H1 (cell line): Measurements from ENCODE around the gene CCNL2. TPM values are rescaled to one million over a fixed set of nuclear protein-coding genes. Genes with fewer than 3 reads are reported as not detected.

Experiments used
- CTCF ChIA-PET: fragments of 300-600 bp; sonication (Branson Sonifier 250); formaldehyde crosslinking; loops from one replicate; lab custom pipeline; 2021; ENCODE audit not compliant: partially characterized antibody; lab: Charles Lee
- POLR2A ChIA-PET: fragments of 300-600 bp; sonication (Branson Sonifier 250); formaldehyde crosslinking; loops from one replicate; lab custom pipeline; 2021; ENCODE audit warnings: inconsistent platforms; ENCODE audit not compliant: partially characterized antibody; lab: Charles Lee
- DNase-seq, 2 experiments: peaks; one replicate each; pipeline versions ENCODE4 v3.0.0 to v3.0.0-alpha.2; 2010 to 2022; ENCODE audit warnings: low spot score in 2 of 2, low read depth in 1 of 2, mixed read lengths in 1 of 2
- FAIRE-seq: peaks from 2 replicates; lab custom pipeline; 2011; peaks lifted over from hg19 to GRCh38; lab: Jason Lieb, UNC
- H2AFZ ChIP-seq: 2 replicates; pipeline ENCODE4 v1.8.1; 2012; ENCODE audit warnings: low read length, inconsistent platforms
- H2AK5ac ChIP-seq: 2 replicates; pipeline ENCODE4 v1.6.1; 2013; ENCODE audit warnings: low read depth, low read length
- H2BK120ac ChIP-seq: replicated peaks from 2 replicates; pipeline ENCODE3; 2013; ENCODE audit warnings: low read depth, low read length, inconsistent platforms
- H2BK12ac ChIP-seq: 2 replicates; pipeline ENCODE4 v1.6.1; 2013; ENCODE audit warnings: low read depth, low read length
- H2BK15ac ChIP-seq: 2 replicates; pipeline ENCODE4 v1.6.1; 2013; ENCODE audit warnings: low read length
- H2BK20ac ChIP-seq: 2 replicates; pipeline ENCODE4 v1.6.1; 2013; ENCODE audit warnings: low read length
- H2BK5ac ChIP-seq: 2 replicates; pipeline ENCODE4 v1.6.1; 2013; ENCODE audit warnings: low read depth, low read length
- H3K14ac ChIP-seq: 2 replicates; pipeline ENCODE4 v1.6.1; 2013; ENCODE audit warnings: inconsistent platforms; ENCODE audit not compliant: insufficient read length
- H3K18ac ChIP-seq: 2 replicates; pipeline ENCODE4 v1.6.1; 2013; ENCODE audit warnings: low read length; ENCODE audit errors: extremely low read depth
- H3K23ac ChIP-seq: 2 replicates; pipeline ENCODE4 v1.6.1; 2013; ENCODE audit warnings: inconsistent platforms; ENCODE audit not compliant: insufficient read length
- H3K23me2 ChIP-seq: 2 replicates; pipeline ENCODE4 v1.6.1; 2013; ENCODE audit warnings: low read depth, low read length
- H3K27ac ChIP-seq: 2 replicates; pipeline ENCODE4 v1.6.1; 2011; ENCODE audit warnings: low read depth, low read length, inconsistent platforms
- H3K27me3 ChIP-seq, 4 experiments: replicated peaks in 1 of 4; 1 replicate in 1 of 4; 2 replicates in 3 of 4; pipeline versions ENCODE4 v1.6.1 to v1.8.1; 2011 to 2013; ENCODE audit warnings: low read length in 3 of 4, mild to moderate bottlenecking in 3 of 4, inconsistent platforms in 2 of 4, mixed read lengths in 2 of 4, moderate library complexity in 1 of 4; ENCODE audit not compliant: control insufficient read depth in 3 of 4, insufficient read depth in 3 of 4; ENCODE audit errors: extremely low read depth in 1 of 4
- H3K36me3 ChIP-seq, 4 experiments: 2 replicates each; pipeline versions ENCODE4 v1.6.1 to v1.8.1; 2011 to 2013; ENCODE audit warnings: mild to moderate bottlenecking in 4 of 4, low read length in 3 of 4, moderate library complexity in 2 of 4, control low read depth in 1 of 4, inconsistent platforms in 1 of 4; ENCODE audit not compliant: insufficient read depth in 4 of 4, control insufficient read depth in 2 of 4
- H3K4ac ChIP-seq: replicated peaks from 2 replicates; pipeline ENCODE3; 2013; ENCODE audit warnings: low read length, low read depth, mixed read lengths, inconsistent platforms; ENCODE audit not compliant: insufficient read length
- H3K4me1 ChIP-seq, 4 experiments: replicated peaks in 1 of 4; 1 replicate in 1 of 4; 2 replicates in 3 of 4; pipeline versions ENCODE4 v1.6.1 to v1.8.1; 2011 to 2013; ENCODE audit warnings: low read length in 3 of 4, inconsistent platforms in 2 of 4, mixed read lengths in 1 of 4; ENCODE audit not compliant: insufficient read depth in 4 of 4, control insufficient read depth in 3 of 4
- H3K4me2 ChIP-seq, 2 experiments: 2 replicates each; pipeline versions ENCODE4 v1.6.1 to v1.8.1; 2011 to 2013; ENCODE audit warnings: low read depth in 2 of 2, low read length in 2 of 2, control low read depth in 1 of 2, inconsistent platforms in 1 of 2, mild to moderate bottlenecking in 1 of 2; ENCODE audit not compliant: insufficient read depth in 1 of 2
- H3K4me3 ChIP-seq, 4 experiments: fragments of 200-600, 300-600 bp in 1 of 4; sonication (generic), shearing (Covaris generic), sonication (Bioruptor Twin) in 1 of 4; 2 replicates each; pipeline versions ENCODE4 v1.5.1 to v1.8.1; 2011 to 2016; ENCODE audit warnings: low read length in 4 of 4, low read depth in 3 of 4, control low read depth in 2 of 4, inconsistent platforms in 2 of 4, mild to moderate bottlenecking in 2 of 4, mixed read lengths in 1 of 4, moderate library complexity in 1 of 4; ENCODE audit not compliant: insufficient read depth in 2 of 4; ENCODE audit errors: extremely low read depth in 1 of 4
- H3K56ac ChIP-seq: replicated peaks from 2 replicates; pipeline ENCODE3; 2013; ENCODE audit warnings: low read depth, mild to moderate bottlenecking, mixed read lengths, low read length, inconsistent platforms; ENCODE audit not compliant: insufficient read length
- H3K79me1 ChIP-seq: 2 replicates; pipeline ENCODE4 v1.6.1; 2013; ENCODE audit warnings: low read depth, low read length, control low read depth
- H3K79me2 ChIP-seq, 2 experiments: 2 replicates each; pipeline versions ENCODE4 v1.6.1 to v1.8.1; 2012 to 2013; ENCODE audit warnings: low read length in 2 of 2, mild to moderate bottlenecking in 2 of 2, inconsistent platforms in 1 of 2; ENCODE audit not compliant: insufficient read depth in 2 of 2, control insufficient read depth in 1 of 2
- H3K9ac ChIP-seq, 4 experiments: replicated peaks in 1 of 4; 1 replicate in 1 of 4; 2 replicates in 3 of 4; pipeline versions ENCODE4 v1.6.1 to v1.8.1; 2011 to 2013; ENCODE audit warnings: low read depth in 3 of 4, low read length in 3 of 4, control low read depth in 2 of 4, mild to moderate bottlenecking in 2 of 4, moderate library complexity in 2 of 4, inconsistent platforms in 1 of 4; ENCODE audit errors: extremely low read depth in 1 of 4
- H3K9me3 ChIP-seq, 2 experiments: 2 replicates each; pipeline versions ENCODE4 v1.6.1 to v1.8.1; 2012 to 2013; ENCODE audit warnings: mild to moderate bottlenecking in 2 of 2, moderate library complexity in 2 of 2, control low read depth in 1 of 2, inconsistent platforms in 1 of 2, low read depth in 1 of 2, low read length in 1 of 2, mixed read lengths in 1 of 2; ENCODE audit not compliant: insufficient read depth in 2 of 2
- H4K20me1 ChIP-seq, 2 experiments: replicated peaks in 1 of 2; 2 replicates each; pipeline versions ENCODE3 to v1.8.1; 2011 to 2013; ENCODE audit warnings: inconsistent platforms in 2 of 2, low read length in 2 of 2, mild to moderate bottlenecking in 1 of 2; ENCODE audit not compliant: insufficient read depth in 2 of 2, control insufficient read depth in 1 of 2
- H4K5ac ChIP-seq: 2 replicates; pipeline ENCODE4 v1.6.1; 2013; ENCODE audit warnings: low read length, low read depth, mixed read lengths, inconsistent platforms; ENCODE audit not compliant: insufficient read length
- H4K8ac ChIP-seq: 2 replicates; pipeline ENCODE4 v1.8.0; 2013; ENCODE audit warnings: mild to moderate bottlenecking, moderate library complexity, low read length, inconsistent platforms; ENCODE audit not compliant: insufficient read depth; ENCODE audit errors: extremely low read depth
- H4K91ac ChIP-seq: replicated peaks from 2 replicates; pipeline ENCODE3; 2013; ENCODE audit warnings: low read length, mixed read lengths, inconsistent platforms; ENCODE audit not compliant: insufficient read length
- CBX8 ChIP-seq: fragments of 300-800, 300-1000 bp; sonication (generic); IDR thresholded peaks from 2 replicates; pipeline ENCODE4 v1.7.1; 2016; ENCODE audit warnings: low read depth, low read length, borderline replicate concordance
- CHD1 ChIP-seq: IDR thresholded peaks from 2 replicates; pipeline ENCODE4 v1.6.1; 2012; ENCODE audit warnings: low read depth, low read length, improper control_type of control experiment
- EZH2 ChIP-seq: fragments of 200-600 bp; sonication (generic); IDR thresholded peaks from 2 replicates; pipeline ENCODE4 v1.7.1; 2012; ENCODE audit warnings: low read depth, mild to moderate bottlenecking, moderate library complexity, low read length, inconsistent platforms; ENCODE audit not compliant: severe bottlenecking
- KDM1A ChIP-seq: fragments of 200-600, 300-600 bp; sonication (generic); IDR thresholded peaks from 2 replicates; pipeline ENCODE4 v1.7.1; 2016; ENCODE audit warnings: mild to moderate bottlenecking, low read length, borderline replicate concordance
- KDM4A ChIP-seq: IDR thresholded peaks from one replicate; pipeline ENCODE4 v1.7.1; 2012; ENCODE audit warnings: low read depth, mild to moderate bottlenecking, moderate library complexity, low read length, inconsistent platforms; ENCODE audit not compliant: severe bottlenecking
- NANOG ChIP-seq: IDR thresholded peaks from 2 replicates; pipeline ENCODE4 v1.6.1; 2011; ENCODE audit warnings: low read length, low read depth, mild to moderate bottlenecking, inconsistent platforms; ENCODE audit not compliant: insufficient read depth, poor library complexity, severe bottlenecking
- POLR2A ChIP-seq, 2 experiments: IDR thresholded peaks; 1 replicate in 1 of 2; 2 replicates in 1 of 2; pipeline ENCODE4 v1.6.1; 2011; ENCODE audit warnings: low read depth in 2 of 2, low read length in 2 of 2, mild to moderate bottlenecking in 2 of 2; ENCODE audit errors: control extremely low read depth in 1 of 2
- SAP30 ChIP-seq: fragments of 300-600 bp; sonication (generic); IDR thresholded peaks from 2 replicates; pipeline ENCODE4 v1.7.1; 2012; ENCODE audit warnings: low read length, moderate library complexity, mild to moderate bottlenecking, inconsistent platforms; ENCODE audit not compliant: insufficient read depth, insufficient replicate concordance
- SIX5 ChIP-seq: IDR thresholded peaks from 2 replicates; pipeline ENCODE4 v1.6.1; 2011; ENCODE audit warnings: mild to moderate bottlenecking, low read depth, low read length
- WGBS, 2 experiments: shearing (Covaris generic) in 1 of 2; methylation state at CpG; one replicate each; pipeline versions ENCODE4 v1.1.6 to v1.1.7; 2013 to 2015; ENCODE audit warnings: low lambda C conversion rate in 2 of 2, mixed read lengths in 2 of 2, inconsistent platforms in 1 of 2, low coverage in 1 of 2, missing lambda C conversion rate in 1 of 2; ENCODE audit not compliant: insufficient replicate concordance in 2 of 2, insufficient coverage in 1 of 2, insufficient read length in 1 of 2; ENCODE audit errors: extremely low coverage in 1 of 2, missing lambda C conversion rate in 1 of 2; 5-methylcytosine and 5-hydroxymethylcytosine counted together
- polyA plus RNA-seq, 7 experiments: library from polyadenylated mRNA; depleted of rRNA in 3 of 7; stranded (reverse) in 5 of 7; unstranded in 2 of 7; fragments of >200 nt in 5 of 7; fragments of 200-250 nt in 2 of 7; gene quantifications; 1 replicate in 5 of 7; 2 replicates in 1 of 7; 4 replicates in 1 of 7; pipeline versions ENCODE4 v1.2.1 to v1.2.3, GENCODE V29; 2011 to 2013; ENCODE audit warnings: missing spikeins in 2 of 7, mixed read lengths in 2 of 7
- total RNA-seq: library from RNA; stranded (reverse); fragmentation: NEBNext Ultra II Directional; extraction: Animal tissue kit (Norgen Biotek cat#: 25700); gene quantifications from 2 replicates; pipeline ENCODE4 v1.2.1, GENCODE V29; 2021

Gene CCNL2
- total and polyA plus RNA-seq, 2 of the 8 experiments (the other 6 are each of a cell fraction or from before 2014, with no cell fraction given), result 79.8 to 120 TPM

DNA sequence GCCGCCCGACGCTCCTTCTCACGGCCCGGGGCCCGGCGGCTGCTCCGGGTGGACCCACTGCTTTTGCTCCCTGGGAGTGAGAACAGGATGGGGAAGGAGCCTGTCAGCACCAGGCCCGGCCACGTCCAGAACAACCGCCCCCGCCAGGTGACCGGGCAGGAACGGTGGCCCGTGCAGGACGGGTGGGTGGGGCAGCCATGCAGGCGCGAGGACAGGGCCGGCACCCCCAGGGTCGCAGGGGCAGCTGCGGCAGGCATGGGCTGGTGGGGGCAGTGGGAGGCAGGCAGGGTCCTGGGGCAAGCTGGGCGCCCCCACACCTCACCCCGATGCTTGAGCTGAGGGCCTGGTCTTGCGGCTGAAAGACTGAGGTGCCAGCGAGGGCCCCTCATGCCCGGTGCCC is 62.7 kb downstream of the CCNL2 start:
- Histone ChIP-seq H3K27me3 (no peaks in the 10 kb centered on the region; a peak in 1 of 7 replicates), H3K4me3 (no peak overlapping the region), H4K8ac (no peak overlapping the region), H3K4me2 (no peak overlapping the region), H4K5ac (no peak overlapping the region), H3K18ac (no peak overlapping the region), H3K79me1 (peaks cover 11% of the 10 kb centered on the region), H2AFZ (no peak overlapping the region), H4K91ac (no peak overlapping the region), H2BK20ac (no peak overlapping the region), H3K27ac (no peak overlapping the region), H3K9ac (no peak overlapping the region), H2BK5ac (no peak overlapping the region), H3K9me3 (peaks cover 0 to 5% of the 10 kb centered on the region in 2 experiments; a peak in 1 of 4 replicates), H3K4me1 (no peaks in the 10 kb centered on the region; a peak in 1 of 7 replicates), H4K20me1 (peaks cover 14 to 36% of the 10 kb centered on the region in 2 experiments), H2AK5ac (no peak overlapping the region), H3K36me3 (peaks cover 2 to 38% (median 13%) of the 10 kb centered on the region in 4 experiments; a peak in 7 of 8 replicates), H2BK120ac (no peak overlapping the region), H3K56ac (no peak overlapping the region), H3K23ac (no peak overlapping the region), H3K14ac (no peak overlapping the region), H3K4ac (no peak overlapping the region), H3K23me2 (no peaks in the 10 kb centered on the region; the same call in 1 of the 2 replicates), H2BK12ac (no peak overlapping the region), H2BK15ac (no peak overlapping the region), H3K79me2 (no peaks in the 10 kb centered on the region)
- ChIA-PET POLR2A (interaction anchor here (0.6 to 9.0 kb wide), 5 partner anchors 9 to 23 kb away, joined by 3 to 134 read pairs (median 12); no protein-coding TSS in a partner anchor), CTCF (interaction anchor here (1.3 to 3.2 kb wide), 3 partner anchors 9 to 36 kb away, joined by 3 to 13 read pairs (median 3); partner anchors contain the start of gene DVL1)
- no peak for FAIRE-seq
- WGBS, 2 experiments, result 80% methylated on average over 2 of the region's 26 CpGs; no CpG with 5 or more reads in 1 of the 2 experiments
- TF ChIP-seq SIX5 (no peak), CHD1 (no peak), POLR2A (IDR thresholded peaks at IDR 0.05; ENCODE audit: control extremely low read depth in 1 of 2, low read depth in 2 of 2, low read length in 2 of 2) (no peak), SAP30 (no peak), CBX8 (no peak), KDM1A (no peak), NANOG (no peak), KDM4A (no peak), EZH2 (no peak)
- DNase-seq, result no peak
